ENCODE data around the gene PXDN.

PXDN gene

DNA sequence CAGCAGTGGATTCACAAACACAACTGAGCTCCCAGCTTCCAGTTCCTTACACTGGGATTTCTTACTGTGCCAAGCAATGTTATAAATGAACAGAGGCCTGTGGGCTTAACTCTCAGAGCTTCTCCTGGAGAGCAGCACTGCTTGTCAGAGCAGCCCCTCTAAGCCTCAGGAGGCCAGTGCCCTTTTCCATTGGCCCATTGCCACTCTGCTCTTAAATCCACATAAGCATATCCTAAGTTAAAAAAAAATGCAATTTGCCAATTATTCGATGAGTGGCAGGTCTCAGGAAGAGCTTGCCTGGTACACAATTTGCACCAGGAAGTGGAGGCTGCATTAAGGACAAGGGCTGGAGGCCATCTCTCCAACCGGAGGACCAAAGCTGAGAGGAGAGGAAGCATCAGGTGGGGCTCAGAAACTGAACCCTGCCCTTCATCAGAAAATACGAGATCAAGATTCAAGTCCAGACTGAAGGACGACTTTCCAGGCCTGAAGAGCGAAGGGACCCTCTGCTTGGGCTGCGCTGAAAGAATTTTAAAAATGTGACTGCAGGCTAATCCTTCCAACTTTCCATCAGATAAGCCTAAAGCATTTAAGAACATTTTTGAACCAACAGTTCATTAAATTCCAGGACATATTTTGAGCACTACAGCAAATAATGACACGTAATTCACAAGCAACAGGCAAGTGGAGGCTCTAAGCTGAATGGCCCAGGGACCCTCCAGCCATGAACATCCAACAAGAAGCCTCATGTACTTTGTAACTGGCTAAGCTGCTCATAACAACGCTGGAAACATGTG lies 28.4 kb upstream of the PXDN start (continued):
- TF ChIP-seq, protein P1, sequence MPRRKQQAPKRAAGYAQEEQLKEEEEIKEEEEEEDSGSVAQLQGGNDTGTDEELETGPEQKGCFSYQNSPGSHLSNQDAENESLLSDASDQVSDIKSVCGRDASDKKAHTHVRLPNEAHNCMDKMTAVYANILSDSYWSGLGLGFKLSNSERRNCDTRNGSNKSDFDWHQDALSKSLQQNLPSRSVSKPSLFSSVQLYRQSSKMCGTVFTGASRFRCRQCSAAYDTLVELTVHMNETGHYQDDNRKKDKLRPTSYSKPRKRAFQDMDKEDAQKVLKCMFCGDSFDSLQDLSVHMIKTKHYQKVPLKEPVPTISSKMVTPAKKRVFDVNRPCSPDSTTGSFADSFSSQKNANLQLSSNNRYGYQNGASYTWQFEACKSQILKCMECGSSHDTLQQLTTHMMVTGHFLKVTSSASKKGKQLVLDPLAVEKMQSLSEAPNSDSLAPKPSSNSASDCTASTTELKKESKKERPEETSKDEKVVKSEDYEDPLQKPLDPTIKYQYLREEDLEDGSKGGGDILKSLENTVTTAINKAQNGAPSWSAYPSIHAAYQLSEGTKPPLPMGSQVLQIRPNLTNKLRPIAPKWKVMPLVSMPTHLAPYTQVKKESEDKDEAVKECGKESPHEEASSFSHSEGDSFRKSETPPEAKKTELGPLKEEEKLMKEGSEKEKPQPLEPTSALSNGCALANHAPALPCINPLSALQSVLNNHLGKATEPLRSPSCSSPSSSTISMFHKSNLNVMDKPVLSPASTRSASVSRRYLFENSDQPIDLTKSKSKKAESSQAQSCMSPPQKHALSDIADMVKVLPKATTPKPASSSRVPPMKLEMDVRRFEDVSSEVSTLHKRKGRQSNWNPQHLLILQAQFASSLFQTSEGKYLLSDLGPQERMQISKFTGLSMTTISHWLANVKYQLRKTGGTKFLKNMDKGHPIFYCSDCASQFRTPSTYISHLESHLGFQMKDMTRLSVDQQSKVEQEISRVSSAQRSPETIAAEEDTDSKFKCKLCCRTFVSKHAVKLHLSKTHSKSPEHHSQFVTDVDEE (CRISPR knock-in tag; IDR thresholded peaks at IDR 0.05): no peak
- TF ChIP-seq ARNTL (CRISPR knock-in tag; IDR thresholded peaks at IDR 0.05; ENCODE audit: borderline replicate concordance, low read depth) (no peak), RARB (CRISPR knock-in tag; IDR thresholded peaks at IDR 0.05) (no peak), ZFP3 (CRISPR knock-in tag; IDR thresholded peaks at IDR 0.05) (no peak), ZNF8 (CRISPR knock-in tag; IDR thresholded peaks at IDR 0.05) (no peak), ISL1 (CRISPR knock-in tag; IDR thresholded peaks at IDR 0.05) (no peak), PPARA (CRISPR knock-in tag; IDR thresholded peaks at IDR 0.05; ENCODE audit: borderline replicate concordance) (no peak), ZC3H10 (CRISPR knock-in tag; IDR thresholded peaks at IDR 0.05) (no peak), ZFP30 (CRISPR knock-in tag; IDR thresholded peaks at IDR 0.05) (no peak)
- TF ChIP-seq, protein P2, sequence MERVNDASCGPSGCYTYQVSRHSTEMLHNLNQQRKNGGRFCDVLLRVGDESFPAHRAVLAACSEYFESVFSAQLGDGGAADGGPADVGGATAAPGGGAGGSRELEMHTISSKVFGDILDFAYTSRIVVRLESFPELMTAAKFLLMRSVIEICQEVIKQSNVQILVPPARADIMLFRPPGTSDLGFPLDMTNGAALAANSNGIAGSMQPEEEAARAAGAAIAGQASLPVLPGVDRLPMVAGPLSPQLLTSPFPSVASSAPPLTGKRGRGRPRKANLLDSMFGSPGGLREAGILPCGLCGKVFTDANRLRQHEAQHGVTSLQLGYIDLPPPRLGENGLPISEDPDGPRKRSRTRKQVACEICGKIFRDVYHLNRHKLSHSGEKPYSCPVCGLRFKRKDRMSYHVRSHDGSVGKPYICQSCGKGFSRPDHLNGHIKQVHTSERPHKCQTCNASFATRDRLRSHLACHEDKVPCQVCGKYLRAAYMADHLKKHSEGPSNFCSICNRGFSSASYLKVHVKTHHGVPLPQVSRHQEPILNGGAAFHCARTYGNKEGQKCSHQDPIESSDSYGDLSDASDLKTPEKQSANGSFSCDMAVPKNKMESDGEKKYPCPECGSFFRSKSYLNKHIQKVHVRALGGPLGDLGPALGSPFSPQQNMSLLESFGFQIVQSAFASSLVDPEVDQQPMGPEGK (CRISPR knock-in tag; IDR thresholded peaks at IDR 0.05; ENCODE audit: borderline replicate concordance): no peak
- TF ChIP-seq, protein P3, sequence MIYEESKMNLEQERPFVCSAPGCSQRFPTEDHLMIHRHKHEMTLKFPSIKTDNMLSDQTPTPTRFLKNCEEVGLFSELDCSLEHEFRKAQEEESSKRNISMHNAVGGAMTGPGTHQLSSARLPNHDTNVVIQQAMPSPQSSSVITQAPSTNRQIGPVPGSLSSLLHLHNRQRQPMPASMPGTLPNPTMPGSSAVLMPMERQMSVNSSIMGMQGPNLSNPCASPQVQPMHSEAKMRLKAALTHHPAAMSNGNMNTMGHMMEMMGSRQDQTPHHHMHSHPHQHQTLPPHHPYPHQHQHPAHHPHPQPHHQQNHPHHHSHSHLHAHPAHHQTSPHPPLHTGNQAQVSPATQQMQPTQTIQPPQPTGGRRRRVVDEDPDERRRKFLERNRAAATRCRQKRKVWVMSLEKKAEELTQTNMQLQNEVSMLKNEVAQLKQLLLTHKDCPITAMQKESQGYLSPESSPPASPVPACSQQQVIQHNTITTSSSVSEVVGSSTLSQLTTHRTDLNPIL (CRISPR knock-in tag; IDR thresholded peaks at IDR 0.05; ENCODE audit: low read depth): no peak

DNA sequence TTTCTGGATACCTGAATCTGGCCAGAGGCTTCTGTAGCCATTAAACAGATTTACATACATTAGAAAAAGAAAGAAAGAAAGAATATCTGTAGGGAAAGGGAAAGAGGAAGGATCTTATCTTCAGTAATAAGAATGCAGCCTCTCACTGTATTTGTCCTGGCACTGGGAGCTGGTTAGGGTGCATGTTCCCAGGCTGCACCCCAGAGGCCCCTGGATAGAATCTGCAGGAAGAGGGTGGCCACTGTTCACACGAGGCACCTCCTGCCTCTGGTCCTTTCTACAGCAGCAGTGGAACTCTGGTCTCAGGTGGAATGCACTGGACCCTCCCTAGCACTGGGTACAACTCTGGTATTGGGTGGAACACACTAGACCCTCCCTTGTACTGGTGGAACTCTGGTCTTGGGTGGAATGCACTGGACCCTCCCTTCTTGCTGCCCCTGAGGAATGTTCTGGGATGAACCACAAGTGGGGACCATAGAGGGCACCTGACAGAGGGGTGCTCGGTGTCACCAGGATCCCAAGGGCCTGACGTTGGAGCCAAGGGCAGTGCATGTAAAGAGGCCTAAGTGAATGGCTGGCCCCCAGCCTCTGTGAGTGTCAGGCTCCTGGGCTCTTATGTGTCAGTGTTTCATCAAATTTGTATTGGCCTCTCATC lies 27.4 kb upstream of the PXDN start:
- no peak for ATAC-seq
- TF ChIP-seq ZNF8 (CRISPR knock-in tag; IDR thresholded peaks at IDR 0.05): no peak
- TF ChIP-seq ZNF565 (CRISPR knock-in tag; conservative IDR thresholded peaks at IDR 0.05; ENCODE audit: low read depth): no peak
- no peak for TF ChIP-seq TOX (CRISPR knock-in tag; IDR thresholded peaks at IDR 0.05; ENCODE audit: borderline replicate concordance)
- no peak for TF ChIP-seq OSR1 (CRISPR knock-in tag; IDR thresholded peaks at IDR 0.05)

DNA sequence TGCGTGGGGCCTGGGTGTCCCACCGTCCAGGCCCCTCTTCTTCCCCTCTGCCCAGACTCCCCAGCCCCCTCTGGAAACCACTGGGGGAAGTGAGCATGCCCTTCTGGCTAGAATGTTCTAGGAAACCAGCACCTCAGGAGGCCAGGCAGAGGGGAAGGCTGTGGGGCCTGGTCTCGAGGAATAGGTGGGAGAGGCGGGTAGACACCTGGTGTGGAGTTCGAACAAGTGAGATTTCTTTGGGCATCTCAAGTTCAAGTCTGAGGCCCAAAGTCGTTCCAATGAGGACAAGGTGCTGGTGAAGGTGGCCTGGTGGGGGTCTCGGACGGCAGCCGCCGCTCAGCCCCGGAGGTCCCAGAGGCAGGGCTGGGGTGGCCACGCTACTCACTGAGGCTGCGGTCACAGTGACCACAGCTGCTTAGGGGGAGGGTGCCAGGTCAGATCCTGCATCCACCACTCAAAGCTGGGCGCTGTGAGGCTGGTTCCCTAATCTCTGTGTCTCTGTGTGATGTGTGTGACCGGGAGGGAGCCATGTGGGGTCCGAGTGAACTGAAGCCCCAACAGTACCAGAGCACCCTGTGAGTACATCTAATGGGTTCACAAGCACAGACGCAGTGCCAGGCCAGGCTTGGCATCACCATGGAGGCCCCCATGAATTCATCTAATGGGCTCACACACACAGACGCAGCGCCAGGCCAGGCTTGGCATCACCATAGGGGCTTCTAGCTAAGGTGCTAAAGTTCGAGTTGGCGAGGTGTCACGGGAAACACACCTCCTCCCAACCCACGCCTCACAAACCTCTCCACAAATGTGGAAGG lies 26.5 kb upstream of the PXDN start:
- TF ChIP-seq CSDC2 (CRISPR knock-in tag; IDR thresholded peaks at IDR 0.05): no peak
- no peak for ATAC-seq

DNA sequence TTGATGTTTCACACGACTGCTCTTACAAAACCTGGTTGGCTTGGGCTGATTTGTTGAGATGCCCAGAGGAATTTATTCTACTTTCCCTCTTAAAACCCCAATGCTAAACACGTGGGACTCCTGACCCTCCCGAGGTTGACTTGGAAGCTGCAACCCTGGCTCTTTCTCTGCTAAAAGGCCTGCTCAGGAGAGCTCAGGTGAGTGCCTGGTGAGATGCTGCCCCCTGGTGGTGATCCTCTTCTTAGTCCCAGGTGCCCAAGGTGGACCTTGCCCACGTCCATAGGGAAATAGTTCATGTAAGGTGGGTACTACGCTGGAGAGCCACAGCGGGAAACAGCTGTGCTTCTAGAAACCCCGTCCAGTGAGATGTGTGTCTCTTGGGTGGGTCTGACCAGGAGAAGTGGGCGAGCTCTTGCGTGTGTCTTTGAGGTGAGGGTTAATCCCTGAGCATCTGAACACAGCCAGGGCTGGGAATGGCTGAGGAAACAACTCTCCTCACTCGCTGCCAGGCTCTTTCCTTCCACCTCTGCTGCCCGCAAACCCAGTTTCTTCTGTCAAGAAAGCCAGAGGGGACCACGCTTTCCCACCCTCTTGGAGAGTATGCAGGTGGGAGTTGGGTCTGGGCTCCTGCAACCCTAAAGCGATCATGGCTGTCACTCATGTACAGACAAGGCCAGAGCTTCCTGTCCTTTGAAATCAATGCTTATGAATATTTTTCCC lies 25.5 kb upstream of the PXDN start:
- TF ChIP-seq PPARA (CRISPR knock-in tag; IDR thresholded peaks at IDR 0.05; ENCODE audit: borderline replicate concordance) (no peak), ZNF8 (CRISPR knock-in tag; IDR thresholded peaks at IDR 0.05) (no peak), CSDC2 (CRISPR knock-in tag; IDR thresholded peaks at IDR 0.05) (no peak), GLIS3 (CRISPR knock-in tag; IDR thresholded peaks at IDR 0.05) (no peak), ZC3H10 (CRISPR knock-in tag; IDR thresholded peaks at IDR 0.05) (no peak), ISL1 (CRISPR knock-in tag; IDR thresholded peaks at IDR 0.05) (no peak), ESRRG (CRISPR knock-in tag; IDR thresholded peaks at IDR 0.05) (no peak), ZFP30 (CRISPR knock-in tag; IDR thresholded peaks at IDR 0.05) (no peak), ZFP3 (CRISPR knock-in tag; IDR thresholded peaks at IDR 0.05) (no peak)
- TF ChIP-seq, protein P4, sequence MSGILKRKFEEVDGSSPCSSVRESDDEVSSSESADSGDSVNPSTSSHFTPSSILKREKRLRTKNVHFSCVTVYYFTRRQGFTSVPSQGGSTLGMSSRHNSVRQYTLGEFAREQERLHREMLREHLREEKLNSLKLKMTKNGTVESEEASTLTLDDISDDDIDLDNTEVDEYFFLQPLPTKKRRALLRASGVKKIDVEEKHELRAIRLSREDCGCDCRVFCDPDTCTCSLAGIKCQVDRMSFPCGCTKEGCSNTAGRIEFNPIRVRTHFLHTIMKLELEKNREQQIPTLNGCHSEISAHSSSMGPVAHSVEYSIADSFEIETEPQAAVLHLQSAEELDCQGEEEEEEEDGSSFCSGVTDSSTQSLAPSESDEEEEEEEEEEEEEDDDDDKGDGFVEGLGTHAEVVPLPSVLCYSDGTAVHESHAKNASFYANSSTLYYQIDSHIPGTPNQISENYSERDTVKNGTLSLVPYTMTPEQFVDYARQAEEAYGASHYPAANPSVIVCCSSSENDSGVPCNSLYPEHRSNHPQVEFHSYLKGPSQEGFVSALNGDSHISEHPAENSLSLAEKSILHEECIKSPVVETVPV (CRISPR knock-in tag; IDR thresholded peaks at IDR 0.05): no peak
- TF ChIP-seq, protein P1 (CRISPR knock-in tag; IDR thresholded peaks at IDR 0.05): no peak
- ATAC-seq: peak; percentile 90
